GM12801 (cell line): ENCODE measurements around the gene CEP57L1.

ENCODE experiments used
- CTCF ChIP-seq: IDR thresholded peaks from one replicate; pipeline ENCODE4 v1.5.1; 2011; ENCODE audit warnings: control low read depth; ENCODE audit not compliant: insufficient read length; ENCODE audit errors: extremely low read depth

CEP57L1 gene

DNA sequence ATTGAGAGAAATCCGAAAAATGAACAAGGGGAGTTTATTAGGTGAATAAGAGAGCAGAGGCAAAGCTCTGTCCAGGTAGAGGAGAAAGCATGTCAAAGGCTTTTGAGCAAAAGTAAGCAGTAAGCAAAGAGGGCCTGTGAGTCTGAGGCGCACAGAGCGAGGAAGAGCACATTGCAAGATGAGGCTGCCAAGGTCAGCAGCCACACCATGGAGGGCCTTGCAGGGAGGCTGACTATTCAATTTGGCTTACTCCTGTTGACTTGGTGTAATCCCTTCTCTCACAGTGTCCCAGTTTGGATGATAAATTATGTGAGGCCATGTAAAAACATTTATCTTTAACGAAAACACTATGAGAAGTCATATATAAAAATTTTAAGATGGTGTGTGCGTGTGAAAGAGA, 33.1 kb upstream of the CEP57L1 start:
- TF ChIP-seq CTCF: no peak

DNA sequence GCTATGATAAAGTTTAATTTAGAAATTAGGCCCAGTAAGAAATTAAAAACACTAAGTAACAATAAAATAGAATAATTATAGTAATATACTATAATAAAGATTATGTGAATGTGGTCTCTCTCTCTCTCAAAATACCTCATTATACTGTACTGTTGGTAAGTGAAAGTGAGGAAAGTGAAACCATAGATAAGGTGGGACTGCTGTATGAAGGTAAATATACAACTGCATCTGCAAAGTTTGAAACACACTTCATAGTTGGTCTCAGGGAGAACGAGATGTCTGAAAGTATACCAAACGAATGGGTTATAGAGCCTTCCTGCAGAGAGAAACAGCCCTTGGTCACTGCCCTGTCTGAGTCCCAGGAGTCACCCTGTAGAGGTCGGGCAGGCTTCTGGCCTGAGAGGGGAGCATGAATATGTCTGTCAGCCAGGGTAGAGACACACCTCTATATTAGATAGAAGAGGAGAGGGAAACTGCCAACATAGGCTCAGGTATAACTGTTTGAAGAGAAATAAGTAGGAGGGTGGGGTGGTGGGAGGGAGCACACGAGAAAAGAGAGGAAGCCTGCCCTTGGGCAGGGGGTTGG, 32.4 kb upstream of the CEP57L1 start:
- TF ChIP-seq CTCF: no peak

DNA sequence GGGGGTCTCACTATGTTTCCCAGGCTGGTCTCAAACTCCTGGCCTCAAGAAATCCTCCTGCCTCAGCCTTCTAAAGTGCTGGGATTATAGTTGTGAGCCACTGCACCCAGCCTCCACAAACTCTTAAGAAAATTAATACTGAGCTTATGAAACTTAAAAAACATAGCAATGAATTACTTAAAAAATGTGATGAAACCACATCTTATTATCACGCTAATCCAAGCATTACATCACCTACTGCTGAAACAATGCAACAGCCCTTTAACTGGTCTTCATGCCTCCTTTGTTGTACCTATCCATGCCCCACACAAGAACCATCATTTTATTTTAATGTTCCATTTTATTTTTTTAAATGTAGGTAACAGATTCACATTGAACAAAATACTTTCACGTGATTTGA, 25.6 kb upstream of the CEP57L1 start:
- TF ChIP-seq CTCF: no peak

DNA sequence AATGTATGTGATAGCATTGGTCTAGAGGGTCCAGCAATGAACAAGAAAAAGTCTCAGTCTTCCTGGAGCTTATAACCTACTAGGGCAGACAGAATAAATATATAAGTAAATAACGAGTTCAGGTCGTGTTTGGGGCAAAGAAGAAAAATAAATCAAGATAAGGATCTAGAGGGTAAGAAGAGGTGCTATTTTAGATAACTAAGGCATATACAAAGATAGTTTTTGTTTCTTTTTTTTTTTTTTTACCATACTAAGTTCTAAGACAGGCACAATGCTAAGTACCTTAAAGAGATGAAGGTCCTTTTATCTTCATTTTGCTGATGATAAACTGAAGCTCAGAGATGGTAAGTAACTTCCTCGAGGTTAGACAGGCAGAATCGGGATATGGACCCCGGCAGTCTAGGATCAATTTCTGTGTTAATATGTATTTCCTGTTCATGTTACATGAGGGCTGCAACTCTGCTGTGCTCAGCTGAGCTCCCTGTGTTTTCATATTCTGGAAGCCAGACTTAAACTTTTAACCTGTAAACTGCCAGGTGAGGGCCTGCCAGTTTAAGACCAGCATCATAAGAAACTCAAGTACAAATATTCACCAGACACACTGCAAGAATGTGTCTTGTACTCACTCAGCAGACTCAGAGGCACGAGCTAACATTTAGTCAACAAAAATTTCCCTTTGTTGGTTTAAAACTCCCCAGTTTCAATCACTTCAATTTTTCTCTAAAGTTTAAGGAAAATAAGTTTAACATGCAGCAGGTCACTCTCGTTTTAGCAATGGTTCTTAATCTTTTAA, 24.0 kb upstream of the CEP57L1 start:
- no peak for TF ChIP-seq CTCF

DNA sequence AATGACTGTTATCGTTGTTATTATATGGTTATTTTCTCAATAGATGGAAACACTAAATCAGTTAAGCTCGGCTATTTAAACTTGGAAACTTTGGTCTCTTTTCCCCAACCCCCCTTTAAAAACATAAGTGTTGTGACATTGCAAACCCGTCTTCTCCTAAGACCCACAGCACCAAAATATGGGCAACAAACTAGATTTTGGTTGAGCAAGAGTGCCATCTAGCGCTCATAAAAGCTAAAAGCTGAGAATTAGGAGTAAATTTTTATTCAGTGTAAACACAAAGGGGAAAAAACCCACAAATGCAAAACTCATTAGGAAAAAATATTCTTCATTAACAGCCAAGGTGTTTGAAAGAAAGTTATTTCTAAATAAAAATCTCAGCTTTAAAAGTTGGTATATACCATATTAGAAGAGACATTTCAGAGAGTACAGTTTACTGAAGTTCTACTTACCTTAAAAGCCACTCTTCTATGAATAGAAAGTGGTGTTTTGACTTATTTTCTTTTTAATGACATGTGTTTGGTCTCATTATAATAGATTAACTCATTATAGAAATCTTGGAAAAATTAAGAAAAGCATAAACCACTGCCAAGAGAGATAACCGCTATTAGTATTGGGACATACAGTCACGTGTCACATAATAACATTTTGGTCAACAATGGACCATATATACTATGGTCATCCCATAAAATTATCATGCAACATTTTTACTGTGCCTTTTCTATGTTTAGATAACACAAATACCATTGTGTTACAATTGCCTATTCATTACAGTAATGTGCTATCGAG, 21.8 kb upstream of the CEP57L1 start:
- no peak for TF ChIP-seq CTCF

GRCh38 chr6:109074133-109074415, 21.2 kb upstream of the CEP57L1 start:
- no peak for TF ChIP-seq CTCF

DNA sequence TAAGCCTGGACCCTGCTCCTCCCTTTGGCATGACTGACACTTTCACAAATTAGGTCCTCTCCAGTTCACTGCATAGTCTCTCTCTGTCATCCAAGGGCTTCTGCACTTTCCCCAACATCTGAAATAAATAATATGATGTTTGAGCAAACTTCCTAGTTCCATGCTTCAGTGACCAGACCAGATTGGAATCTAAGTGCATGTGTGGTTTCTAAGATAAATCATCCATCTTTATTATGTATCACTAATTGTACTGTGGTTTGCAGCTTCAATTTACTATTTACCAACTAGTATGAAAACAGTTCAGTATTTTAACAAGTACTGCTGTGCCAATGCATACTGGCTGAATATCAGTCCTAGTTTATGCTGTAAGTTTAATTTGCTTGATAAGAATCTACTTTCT, 19.4 kb upstream of the CEP57L1 start:
- TF ChIP-seq CTCF: no peak
